ENCODE results near the gene SLC9A8.

GRCh38 chr20:49835031-49835430 lies 22.4 kb downstream of the SLC9A8 start:
- TF ChIP-seq, protein P1, sequence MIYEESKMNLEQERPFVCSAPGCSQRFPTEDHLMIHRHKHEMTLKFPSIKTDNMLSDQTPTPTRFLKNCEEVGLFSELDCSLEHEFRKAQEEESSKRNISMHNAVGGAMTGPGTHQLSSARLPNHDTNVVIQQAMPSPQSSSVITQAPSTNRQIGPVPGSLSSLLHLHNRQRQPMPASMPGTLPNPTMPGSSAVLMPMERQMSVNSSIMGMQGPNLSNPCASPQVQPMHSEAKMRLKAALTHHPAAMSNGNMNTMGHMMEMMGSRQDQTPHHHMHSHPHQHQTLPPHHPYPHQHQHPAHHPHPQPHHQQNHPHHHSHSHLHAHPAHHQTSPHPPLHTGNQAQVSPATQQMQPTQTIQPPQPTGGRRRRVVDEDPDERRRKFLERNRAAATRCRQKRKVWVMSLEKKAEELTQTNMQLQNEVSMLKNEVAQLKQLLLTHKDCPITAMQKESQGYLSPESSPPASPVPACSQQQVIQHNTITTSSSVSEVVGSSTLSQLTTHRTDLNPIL (CRISPR knock-in tag; IDR thresholded peaks at IDR 0.05; ENCODE audit: low read depth): no peak
- TF ChIP-seq GLIS3 (CRISPR knock-in tag; IDR thresholded peaks at IDR 0.05): no peak
- TF ChIP-seq TSHZ2 (CRISPR knock-in tag; IDR thresholded peaks at IDR 0.05): no peak

Data from SK-N-SH treated with all-trans-retinoic acid at 6 μM for 48 hours (cell line).